NCI-H1930 (cell line): Measurements from ENCODE around the gene RALGPS1.

ENCODE experiments used
- DNase-seq, 2 experiments: peaks; one replicate each; lab custom pipeline; 2025; lab: John Stamatoyannopoulos, UW

The RALGPS1 gene

GRCh38 chr9:127022913-127023660, 108.5 kb downstream of the RALGPS1 start:
- DNase-seq = no peak

DNA sequence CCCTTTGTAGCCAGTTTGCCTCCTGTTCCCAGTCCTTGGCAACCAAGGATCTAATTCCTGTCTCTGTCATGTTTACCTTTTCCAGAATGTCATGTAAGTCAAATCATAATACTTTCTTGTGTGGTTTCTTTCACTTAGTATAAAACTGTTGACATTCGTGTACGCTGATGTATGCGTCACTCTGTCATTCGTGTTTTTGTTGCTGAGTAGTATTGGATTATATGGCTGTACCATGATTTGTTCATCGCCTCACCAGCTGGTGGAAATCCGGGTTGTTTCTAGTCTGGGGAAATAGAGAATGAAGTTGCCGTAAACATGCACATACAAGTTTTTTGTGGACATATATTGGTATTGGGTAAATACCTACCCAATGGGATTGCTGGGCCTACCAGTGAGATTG, 110.5 kb downstream of the RALGPS1 start:
- no peak for DNase-seq

- no peak for DNase-seq
Observed at GRCh38 chr9:127027694-127028093, 113.1 kb downstream of the RALGPS1 start.

DNA sequence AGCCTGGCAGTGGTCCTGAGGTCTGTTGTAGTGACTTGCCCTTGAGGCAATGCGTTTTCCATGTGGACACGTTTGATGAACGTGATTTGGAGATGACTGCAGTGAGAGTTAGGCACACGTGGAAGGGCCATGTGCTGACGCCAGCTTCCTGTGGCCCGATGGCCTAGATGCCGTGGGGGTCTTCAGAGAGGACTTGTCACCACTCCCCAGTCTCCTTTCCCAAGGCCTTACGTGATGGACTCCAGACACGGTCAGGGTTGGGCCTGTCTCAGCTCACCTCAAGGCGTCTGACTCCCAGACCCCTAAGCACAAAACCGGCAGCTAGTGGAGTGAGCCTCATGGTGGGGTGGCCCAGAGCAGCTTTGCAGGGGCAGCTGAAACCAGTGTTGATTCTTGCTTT, 115.0 kb downstream of the RALGPS1 start:
- DNase-seq = no peak

DNA sequence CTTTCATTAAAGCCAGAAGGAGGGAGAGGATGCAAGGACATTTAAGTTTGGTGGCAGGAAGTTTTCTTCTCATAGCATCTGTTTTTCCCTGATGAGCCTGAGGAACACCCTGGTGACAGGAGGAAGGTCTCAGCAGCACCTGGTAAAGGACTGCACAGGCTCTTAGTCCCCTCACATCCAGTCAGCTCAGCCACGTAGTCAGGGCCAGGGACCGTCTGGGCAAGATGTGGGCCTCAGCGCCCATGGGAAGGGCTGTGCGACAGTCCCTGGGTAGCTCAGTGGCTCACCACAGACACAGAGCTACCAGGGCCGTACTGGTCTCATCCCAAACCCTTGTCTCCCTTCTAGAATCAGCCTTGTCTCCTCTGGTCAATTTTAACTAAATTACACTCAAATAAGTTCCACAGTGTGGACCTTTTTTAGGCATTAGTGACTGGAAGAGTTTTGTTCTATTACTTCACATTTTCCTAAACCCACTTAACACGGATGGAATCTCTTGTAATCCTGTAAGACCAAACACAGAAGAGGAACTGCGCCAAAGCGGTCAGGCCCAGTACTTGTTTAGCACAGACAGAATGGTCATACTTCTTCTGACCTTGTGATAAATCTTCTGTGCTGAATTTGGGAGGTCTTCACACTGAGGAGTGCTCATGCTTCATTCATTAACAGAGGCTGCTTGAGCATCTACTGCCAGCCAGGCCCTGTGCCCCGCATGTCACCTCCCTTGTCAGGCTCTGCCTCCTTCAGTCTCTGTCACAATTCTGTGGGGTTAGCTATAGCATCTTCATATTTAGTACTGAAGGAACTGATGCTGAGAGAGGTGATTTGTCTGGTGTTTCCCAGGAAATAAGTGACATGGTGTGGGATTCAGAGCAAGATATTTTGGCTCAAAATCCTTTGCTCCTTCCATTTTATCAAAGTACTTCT, 116.5 kb downstream of the RALGPS1 start:
- DNase-seq = no peak

- no peak for DNase-seq
Observed at GRCh38 chr9:127032256-127032655, 117.7 kb downstream of the RALGPS1 start.

GRCh38 chr9:127033061-127033460, 118.5 kb downstream of the RALGPS1 start:
- no peak for DNase-seq

DNA sequence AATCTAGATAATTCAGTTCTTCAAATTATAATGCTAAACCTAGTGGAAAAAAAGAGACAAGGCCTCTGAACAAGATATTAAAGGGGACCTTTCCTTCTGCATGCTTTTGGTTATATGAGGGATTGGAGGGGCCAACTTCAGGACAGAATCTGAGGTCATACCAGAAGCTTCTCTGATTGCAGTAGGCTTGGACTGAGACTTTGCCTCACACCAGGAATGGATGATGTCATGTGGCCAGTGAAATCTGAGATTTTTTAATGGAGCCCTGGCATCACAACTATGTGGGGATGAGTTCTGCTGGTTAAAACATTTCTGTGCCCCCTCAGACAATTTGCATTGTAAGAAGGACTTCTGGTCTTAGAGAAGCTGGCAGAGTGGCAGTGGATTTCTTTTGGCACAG, 119.2 kb downstream of the RALGPS1 start:
- no peak for DNase-seq

- DNase-seq = no peak
Observed at GRCh38 chr9:127034691-127035090, 120.1 kb downstream of the RALGPS1 start.

GRCh38 chr9:127035423-127035822, 120.8 kb downstream of the RALGPS1 start:
- DNase-seq = no peak

- no peak for DNase-seq
Observed at GRCh38 chr9:127035948-127036347, 121.4 kb downstream of the RALGPS1 start.

- DNase-seq = no peak
Observed at GRCh38 chr9:127036437-127036836, 121.9 kb downstream of the RALGPS1 start.

DNA sequence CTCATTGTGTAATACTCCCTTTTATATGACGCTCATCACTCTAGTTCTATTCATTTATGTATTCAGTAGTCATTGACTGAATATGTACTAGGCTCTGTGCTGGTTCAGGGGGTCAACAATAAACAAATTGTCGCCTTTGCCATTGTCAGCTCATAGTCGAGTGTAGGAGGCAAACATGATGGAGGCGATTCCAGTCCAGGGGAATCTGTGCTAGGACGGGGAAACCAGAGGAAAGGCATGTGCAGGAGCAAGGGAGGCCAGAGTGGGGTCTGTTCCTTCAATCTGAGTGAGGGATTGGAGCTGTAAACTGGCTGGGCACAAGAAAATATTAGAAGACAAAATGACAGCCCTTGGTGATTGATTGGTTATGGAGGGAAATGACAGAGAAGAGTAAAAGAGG, 123.9 kb downstream of the RALGPS1 start:
- DNase-seq = no peak

GRCh38 chr9:127039492-127039891, 124.9 kb downstream of the RALGPS1 start:
- DNase-seq = no peak

DNA sequence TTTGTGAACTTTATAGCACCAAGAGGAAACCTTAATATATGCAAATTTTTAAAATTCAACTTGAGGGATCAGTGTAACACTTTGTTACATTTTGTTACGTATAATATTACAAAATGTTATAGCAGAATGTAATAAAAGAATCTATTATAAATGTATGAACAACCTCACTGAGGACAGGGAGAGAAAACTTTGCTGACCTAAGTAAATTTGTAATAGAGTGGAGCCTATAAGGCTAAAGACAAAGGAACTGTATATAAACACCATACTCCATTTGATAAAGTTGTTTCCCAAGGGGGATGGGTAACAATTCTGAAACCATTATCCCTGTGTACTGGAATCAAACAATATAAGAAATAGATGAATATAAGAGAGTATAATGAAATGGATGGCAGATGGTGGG, 130.6 kb downstream of the RALGPS1 start:
- DNase-seq = no peak

DNA sequence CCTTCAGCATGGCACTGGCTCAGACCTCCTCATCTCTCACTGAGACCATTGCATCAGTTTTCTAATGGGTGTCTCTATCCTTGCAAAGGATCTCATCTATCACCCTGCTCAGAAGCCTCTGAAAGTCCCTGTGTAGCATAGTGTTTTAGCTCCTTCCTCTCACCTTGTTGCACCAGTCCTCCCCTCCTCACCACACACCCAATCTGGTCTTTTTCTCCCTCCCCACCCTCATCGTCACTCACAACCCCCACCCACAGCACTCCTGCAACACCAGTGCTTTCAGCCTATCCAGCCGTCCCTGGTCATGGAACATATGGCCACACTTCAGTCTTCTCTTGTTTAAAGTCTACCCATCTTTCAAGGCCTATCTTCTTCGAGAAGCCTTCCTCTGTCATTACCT, 133.4 kb downstream of the RALGPS1 start:
- DNase-seq = no peak

- no peak for DNase-seq
Observed at GRCh38 chr9:127049044-127049443, 134.5 kb downstream of the RALGPS1 start.

DNA sequence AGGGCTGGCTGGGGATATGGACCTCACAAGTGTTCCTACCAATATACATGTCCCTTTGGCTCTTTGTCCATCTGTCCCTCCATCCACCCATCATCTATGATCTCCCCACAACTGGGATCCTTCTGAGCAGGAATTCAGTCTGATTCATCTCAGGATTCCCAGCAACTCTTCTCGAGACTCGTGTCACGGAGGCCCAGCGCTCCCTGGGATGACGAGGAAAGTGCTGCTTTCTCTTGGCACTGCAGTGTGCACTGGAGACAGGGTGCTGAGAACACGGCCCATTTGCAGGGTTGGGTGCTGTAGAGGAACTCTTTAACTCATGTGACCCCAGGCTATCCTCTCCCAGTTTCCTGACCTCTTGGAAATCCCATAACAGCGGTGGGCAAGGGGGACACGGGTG, 135.0 kb downstream of the RALGPS1 start:
- DNase-seq = no peak

DNA sequence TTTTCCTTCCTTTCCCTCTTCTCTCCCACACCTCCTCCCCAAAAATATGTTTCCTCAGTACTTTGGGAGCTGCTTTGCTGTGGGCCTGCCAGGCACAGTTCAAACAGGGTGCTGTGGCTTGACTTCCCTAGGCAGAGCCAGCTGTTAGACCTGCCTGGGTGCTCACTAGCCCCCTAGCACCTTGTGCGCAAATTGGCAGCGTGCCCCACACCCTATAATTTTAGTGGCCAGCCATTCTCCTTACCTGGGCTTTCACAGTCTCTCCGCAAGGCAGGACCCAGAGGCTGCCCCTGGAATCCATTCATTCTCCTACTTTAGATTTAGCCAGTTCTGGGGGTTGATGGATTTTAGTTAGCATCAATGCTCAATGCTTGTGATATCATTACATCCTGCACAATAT, 135.6 kb downstream of the RALGPS1 start:
- no peak for DNase-seq

- DNase-seq = no peak
Observed at GRCh38 chr9:127050591-127051001, 136.0 kb downstream of the RALGPS1 start.

DNA sequence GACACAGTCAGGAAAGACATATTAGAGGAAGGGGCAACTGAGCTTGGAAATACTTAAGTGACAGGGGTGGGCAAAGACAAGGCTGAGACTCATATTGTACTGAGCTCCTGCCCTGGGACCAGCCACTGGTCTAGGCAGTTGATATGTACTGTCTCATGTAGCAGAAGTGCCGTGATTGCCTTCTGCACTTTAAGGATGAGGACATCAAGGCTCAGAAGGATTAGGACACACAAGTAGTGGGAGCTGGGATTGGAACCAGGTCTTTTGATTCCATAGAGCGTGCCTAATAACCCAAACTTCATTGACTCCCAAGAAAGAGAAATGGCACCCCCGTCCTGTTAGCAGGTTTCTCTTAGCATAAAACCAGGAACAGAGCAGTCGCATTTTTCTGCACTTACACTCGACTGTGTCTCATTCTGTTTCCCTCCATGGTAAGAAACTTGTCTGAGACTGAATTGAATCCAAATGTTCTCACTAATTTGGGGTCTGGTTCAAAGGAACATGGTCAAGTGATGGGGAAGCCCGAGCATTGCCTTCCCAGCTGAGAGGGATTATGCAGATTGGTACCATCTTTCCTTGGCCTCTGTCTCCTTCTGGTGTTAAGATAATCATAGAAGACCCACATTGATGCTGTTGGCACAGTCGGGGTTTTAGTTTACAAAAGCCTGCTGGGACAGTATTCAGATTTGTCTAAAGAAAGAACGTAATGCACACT, 137.5 kb downstream of the RALGPS1 start:
- DNase-seq = no peak

DNA sequence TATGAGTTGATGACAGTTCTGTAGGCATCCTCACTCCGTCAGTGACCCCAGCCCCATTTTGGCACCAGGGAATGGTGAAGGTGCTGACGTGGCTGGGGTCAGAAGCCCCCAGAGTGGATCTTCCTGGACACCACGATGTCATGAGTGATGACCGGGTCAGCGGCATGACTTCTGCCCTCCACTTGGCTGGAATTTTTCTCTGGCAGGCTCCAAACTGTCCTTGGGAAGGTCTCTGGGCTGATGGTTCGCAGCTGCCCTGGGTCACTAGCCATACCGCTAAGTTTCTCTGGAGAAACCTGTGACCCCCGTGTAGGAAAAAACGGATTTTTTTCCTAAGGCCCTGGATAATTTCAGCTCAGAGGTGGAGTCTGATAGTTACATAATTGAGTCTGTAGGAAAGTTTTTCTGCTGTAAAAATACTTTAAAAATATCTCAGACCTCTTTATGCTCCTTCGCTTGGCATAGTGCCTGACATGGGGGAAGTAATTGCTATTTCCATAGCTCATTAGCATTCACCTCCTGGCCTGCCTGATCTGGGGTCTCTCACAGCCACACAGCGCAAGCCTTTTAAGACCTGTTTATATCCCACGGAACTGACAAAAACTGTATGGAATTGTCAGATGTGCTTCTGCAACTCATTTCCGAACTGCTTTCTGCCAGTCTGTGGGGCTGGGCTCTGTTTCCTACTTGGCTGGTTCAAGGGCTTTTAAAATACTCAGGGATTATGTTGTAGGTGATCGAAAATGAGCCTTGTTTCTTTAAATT, 138.7 kb downstream of the RALGPS1 start:
- no peak for DNase-seq
